CD1c-positive myeloid dendritic cell (primary cell): ENCODE data around the gene KIF20B.
"Not testable (repeated sequence)": the region's sequence is repeated elsewhere in the genome, so short reads cannot be mapped to it uniquely, and the experiment has no call there.

Experiments
- DNase-seq: peaks from one replicate; pipeline ENCODE4 v3.0.0-alpha.2; 2016; ENCODE audit errors: extremely low spot score

KIF20B gene

DNA sequence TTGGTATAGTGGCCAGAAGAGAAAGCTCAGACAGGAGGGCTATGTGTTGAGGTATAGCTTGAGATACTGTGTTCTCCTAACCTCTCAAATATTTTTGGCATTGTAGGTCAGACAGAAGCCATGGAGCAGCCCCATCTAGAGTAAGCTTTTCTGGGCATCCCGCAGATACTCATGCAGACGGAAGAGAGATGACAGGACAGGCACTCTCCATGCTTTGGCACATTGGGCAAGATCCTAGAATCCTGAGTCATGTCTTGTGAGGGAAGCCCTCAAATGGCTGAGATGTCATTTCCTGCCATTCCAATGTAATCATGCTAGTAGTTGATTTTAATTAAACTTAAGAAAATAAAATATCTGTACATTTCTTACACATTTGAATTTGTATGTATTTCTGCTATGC is 16.8 kb upstream of the KIF20B start:
- peak; percentile 41 for DNase-seq

DNA sequence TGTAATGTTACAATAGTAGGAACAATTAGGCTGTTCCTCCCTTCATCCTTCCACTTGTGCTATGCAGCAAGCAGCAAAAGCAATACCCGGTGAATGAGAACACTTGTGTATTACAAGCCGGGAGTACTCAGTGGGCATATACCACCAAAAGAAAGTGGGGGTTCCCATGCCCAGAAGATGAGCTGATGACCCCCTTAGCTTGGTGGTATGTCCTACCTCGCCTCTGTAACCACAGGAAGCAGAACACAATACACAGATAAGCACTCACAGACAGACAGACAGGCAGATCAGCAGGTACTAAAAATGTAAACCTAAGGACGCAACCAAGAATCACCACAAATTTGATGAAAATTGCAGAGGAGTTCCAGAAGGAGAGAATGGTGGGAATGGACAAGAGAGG is 15.5 kb upstream of the KIF20B start:
- DNase-seq = no peak

DNA sequence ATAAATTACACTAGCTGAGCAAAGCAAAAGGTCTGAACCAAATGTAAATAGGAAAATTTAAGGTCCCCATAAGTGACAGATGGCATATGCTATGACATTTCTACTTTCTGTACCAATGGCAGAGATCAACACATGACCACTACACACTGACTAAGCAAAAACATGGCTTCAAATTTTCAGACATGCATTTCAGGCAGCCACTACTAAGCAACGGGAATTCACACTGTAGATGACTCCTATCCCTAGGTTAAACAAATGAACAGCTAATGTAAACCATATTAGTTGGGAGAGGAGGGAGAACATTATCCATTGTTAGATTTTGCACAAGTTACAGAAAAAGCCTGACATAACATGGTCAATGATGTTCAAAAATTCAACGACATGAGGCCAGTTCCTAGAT is 11.4 kb upstream of the KIF20B start:
- DNase-seq = no peak

DNA sequence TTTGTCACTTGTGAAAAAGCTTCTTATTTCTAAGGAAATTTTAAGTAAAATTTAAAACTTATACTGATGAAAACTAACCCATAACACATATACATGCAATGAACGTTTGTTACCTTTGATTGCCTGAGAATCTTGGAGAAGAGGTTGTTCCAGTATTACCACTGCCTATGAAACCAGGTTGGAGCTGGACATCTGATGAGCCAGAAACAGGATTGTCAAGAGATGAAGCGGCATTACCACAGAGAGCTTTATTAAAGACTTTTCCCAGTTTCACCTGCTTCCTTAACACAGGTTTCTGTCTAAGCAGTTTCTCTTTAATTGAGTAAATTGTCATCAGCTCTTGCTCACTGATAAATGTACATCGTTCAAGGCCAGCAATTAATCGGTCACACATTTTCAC is 9.0 kb upstream of the KIF20B start:
- no peak for DNase-seq

DNA sequence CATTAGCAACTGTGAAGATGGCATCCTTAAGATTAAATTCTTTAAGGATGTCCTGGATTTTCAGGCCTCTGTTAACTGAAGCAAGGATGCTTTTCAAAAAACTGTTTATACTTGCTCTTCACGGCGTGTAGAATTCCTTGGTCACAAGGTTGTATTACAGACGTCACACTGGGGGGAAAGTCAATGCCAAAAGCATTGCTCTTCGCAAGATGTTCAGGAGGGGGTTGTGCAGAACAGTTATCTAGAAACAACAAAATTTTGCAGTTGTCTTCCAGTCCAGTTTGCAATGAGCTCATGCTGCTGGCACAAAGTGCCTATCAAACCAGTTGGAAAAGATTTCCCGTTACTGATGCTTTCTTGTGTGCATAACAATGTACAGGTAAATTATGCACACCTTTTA is 8.2 kb upstream of the KIF20B start:
- no peak for DNase-seq

DNA sequence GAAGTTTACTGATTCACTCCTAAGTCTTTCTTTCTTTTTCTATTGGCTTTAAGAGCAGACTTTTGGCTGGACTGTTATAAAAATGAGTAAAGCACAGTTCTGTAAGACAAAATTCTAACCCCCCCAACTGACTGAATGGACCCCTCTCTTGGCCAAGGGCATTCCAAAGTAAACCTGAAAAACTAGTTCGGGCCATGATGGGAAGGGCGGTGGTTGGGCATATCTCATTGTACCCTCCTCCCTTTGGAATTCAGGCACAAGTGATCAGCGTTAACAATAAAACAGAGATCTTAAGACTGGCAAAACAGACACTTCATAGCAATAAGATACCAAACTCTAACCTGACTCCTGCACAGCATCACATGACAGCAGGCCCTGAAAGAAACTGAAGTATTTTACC is 6.1 kb upstream of the KIF20B start:
- no peak for DNase-seq

DNA sequence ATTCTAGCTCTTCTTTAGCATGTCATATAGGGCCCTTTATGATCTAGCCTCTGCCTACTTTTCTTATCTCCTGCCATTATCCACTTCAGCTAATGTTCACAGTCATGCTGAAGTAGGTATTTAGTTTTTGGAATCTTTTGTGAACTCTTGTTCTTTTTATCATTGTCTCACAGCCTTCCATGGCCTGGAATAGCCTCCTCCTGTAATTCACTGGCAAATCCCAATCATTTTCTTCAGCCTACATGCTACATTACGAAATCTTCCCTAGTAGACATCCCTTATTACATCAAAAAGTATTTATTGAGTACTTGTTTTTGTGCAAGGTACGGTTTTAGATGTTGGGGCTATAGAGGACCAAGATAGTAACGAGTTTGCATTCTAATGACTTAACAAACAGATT is 3.4 kb upstream of the KIF20B start:
- DNase-seq = no peak

DNA sequence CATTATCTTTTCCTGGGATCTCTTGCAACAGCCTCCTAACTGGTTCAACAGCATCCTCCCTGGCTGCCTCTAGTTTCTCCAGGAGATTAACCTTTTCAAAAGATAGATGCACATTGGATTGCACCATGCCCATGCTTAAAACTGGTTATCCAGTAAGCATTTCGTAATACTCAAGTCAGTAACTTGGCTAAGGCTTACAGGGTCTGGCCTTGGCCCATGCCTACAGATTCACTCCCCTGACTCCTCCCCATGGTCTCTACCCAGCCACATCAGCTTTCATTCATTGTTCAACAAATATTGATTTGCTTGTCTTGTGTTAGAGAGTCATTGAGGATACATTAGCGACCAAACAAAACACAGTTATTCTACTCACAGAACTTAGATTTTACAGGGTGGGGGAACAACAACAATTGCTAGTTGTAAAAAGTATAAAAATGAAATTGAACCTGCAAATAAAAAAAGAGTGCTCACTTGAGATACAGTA is 1.8 kb upstream of the KIF20B start:
- DNase-seq = no peak

DNA sequence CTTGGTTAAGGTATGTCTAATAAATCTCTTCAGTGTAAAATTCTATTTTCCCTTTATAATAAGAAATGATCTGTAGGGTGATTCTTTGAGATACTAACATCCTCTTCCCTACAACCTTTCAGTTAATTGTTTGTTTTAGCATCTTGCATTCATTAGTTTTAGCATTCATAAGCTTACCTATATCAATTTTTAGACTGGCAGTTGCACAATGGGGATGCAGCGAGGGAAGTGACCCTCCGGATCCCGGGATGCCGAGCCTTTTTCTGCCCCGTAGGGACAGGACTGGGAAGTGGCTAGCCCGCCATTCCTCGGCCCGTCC is 508 bp upstream of the KIF20B start:
- no peak for DNase-seq

DNA sequence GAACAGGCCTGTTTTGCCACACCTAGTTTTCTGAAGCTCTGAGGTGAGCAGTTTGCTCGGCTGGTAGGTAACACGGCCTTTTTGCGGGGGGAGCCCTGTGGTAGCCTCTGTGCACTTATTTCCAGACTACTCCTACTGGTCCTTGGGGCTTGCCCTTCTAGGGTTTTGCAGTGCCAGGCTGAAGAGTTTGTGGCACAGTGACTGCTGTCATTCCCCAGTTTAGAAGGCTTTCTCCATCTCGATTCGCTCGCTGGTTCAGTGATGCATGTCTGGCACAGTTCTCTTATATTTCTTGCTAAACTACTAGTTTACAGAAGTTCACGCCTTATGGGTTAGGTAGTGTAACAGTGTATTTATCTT is 711 bp downstream of the KIF20B start:
- peak; percentile 29 for DNase-seq

DNA sequence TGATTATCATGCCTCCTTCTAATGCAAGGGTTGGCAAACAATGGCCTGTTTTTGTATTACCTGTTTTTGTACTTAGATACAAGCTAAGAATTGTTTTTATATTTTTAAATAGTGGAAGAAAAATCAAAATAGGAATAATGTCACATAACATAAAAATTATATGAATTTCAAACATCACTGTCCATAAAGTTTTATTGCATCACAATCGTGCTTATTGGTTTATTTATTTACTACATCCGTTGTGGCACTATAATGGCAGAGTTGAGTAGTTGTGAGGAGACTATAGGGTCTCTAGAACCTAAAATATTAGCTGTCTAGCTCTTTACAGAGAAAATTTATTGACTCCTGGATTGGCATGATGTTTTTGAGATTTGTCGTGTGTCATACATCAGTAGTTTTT is 4.1 kb downstream of the KIF20B start:
- no peak for DNase-seq

DNA sequence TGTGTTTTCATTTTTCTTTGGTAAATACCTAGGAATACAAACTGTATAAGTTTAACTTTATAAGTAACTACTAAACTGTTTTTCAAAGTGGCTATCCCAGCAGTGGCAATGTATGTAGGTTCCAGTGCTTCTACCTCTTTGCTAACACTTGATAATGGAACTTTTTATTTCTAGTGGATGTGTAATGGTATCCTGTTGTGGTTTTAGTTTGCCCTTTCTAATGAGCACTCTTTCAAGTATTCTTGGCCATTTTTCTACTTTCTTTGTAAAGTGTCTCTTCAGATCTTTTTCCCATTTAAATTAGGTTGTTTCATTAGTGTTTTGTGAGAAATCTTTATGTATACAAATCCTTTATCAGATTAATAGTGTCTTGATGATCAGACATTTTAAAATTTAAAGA is 4.6 kb downstream of the KIF20B start:
- no peak for DNase-seq

DNA sequence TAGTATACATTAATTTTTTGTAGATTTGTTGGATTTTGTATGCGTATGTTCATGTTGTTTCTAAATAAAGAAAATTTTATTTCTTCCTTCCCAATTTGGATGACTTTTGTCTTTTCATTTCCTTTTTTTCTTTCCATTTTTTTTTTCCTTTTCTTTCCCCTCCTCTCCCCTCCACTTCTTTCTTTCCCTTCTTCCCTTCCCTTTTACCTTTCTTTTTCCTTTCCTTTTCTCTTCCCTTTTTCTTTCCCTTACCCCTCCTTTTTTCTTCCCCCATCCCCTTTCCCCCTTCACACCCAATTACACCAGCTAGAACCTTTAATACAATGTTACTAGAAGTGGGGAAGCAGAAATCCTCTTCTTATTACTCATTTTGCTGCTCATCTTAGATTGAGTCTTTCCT is 6.0 kb downstream of the KIF20B start:
- peak; percentile 5 for DNase-seq

DNA sequence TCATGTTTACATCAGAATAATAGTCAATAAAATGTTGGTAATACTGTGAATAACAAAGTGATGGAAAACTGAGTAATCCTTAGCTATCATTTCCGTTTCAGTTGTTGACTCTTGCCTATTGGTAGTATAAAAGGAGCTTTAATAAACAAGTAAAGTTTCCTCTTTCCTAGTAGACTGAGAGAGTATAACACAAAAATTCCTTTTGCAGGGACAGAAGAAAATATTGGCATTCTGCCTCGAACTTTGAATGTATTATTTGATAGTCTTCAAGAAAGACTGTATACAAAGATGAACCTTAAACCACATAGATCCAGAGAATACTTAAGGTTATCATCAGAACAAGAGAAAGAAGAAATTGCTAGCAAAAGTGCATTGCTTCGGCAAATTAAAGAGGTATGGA is 9.4 kb downstream of the KIF20B start:
- DNase-seq = no peak

DNA sequence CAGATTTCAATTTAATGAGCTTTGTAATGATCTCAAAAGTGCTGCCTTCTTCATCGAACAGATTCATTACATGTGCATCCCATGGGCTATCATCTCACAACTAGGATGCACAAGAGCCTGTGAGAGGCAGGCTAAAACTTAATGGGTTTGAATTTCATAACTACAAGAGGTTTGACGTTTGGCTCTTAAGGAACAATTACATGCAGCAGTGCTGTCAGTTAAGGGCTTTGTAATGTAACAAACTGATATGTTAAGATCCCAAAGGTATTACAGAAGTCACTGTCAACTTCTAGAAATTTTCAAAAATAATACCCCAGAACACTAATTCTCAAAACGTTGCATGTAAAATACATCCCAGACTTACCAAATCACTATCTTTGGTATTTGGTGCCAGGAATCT is 33.2 kb downstream of the KIF20B start:
- no peak for DNase-seq

DNA sequence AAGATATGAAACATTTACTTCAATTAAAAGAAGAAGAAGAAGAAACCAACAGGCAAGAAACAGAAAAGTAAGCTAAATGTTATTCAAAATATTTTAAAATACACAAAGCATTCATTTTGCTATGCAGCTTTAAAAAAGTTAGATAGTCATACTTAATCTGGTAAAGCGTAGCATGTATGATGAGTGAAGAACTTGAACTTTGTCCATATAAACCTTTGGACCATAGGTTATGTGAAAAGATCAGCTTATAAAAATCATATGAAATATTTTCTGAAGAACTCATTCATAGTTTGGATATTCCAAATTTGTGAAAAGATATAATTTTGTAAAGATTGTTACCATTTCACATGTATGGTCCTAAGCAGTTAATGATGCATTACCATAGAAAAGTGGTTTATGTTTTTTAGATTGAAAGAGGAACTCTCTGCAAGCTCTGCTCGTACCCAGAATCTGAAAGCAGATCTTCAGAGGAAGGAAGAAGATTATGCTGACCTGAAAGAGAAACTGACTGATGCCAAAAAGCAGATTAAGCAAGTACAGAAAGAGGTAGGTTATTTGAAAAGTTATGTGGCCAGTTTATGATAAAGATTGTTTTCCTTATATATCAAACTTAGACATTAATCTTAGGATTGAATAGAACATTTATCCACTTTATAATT is 37.3 kb downstream of the KIF20B start:
- peak; percentile 35 for DNase-seq

DNA sequence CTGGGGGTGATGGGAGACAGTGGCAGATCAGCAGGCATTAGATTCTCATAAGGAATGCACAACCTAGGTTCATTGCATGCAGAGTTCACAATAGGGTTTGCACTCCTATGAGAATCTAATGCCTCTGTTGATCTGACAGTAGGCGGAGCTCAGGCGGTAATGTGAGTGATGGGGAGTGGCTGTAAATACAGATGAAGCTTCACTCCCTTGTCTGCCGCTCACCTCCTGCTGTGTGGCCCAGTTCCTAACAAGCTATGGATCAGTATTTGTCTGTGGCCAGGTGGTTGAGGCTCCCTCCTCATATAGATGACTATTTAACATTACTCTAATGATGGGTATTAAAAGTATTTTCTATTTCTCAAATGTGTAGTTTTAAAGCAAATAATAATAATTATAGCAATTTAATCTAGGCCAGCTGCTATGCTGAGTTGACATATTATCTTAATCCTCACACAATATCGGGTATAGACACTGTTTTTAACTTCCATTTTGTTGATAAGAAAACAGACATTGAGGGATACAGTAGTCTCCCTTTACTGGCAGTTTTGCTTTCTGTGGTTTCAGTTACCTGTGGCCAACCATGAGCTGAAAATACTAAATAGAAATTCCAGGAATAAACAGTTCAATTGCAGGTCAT is 39.9 kb downstream of the KIF20B start:
- DNase-seq = no peak

DNA sequence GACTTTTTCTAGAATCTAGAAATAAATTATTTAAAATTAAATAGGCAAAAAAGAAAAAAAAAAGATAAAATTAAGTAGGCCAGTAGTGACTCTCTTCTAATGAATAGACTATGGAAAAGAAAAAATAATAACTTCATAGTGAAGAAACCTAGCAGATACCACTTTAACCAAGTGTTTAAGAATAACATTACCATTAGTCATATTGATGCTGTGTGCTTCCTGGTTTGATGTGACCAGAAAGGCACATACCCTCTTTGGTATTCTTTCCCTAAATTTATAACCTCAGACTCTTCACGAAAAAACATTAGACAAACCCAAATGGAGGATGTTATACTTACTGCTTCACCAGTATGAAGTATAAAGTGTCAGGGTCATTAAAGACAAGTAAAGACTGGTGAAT is 42.6 kb downstream of the KIF20B start:
- DNase-seq = no peak

DNA sequence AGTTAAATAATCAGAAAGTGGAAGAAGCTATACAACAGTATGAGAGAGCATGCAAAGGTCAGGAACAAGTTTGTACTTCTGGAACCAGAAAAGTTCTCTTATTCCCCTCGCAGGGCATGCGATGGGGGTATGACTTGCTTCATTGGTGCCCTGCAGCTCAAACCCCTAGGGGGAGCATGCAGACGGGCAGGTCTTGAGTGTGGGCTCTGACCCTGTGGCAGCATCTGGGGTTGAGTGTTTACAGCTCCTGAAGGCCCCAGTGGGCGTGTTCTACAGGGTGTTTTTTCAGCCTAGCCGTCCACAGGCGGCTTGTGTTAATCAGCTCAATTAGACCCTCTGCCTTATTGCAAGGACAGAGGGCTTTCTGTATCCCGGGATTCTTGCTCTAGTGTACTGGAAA is 44.5 kb downstream of the KIF20B start:
- DNase-seq = no peak

DNA sequence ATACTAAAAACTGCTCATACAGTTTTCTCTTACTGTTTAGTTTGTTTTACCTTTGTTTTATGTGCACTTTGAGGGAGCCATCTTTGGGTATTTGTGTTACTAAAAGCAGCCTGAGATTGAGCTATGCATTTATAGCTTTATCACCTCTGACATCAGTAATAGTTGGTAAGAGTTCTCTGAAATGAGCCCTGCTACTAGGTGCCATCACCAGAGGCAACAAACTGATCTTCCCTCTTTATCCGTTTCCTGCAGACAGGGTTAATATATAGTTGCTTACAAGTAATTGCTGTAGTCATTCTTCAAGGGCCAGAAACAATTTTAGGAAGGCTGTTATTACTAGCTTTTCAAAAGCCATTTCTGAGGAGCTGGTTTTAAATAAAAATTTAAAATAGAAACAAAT is 49.1 kb downstream of the KIF20B start:
- no peak for DNase-seq

DNA sequence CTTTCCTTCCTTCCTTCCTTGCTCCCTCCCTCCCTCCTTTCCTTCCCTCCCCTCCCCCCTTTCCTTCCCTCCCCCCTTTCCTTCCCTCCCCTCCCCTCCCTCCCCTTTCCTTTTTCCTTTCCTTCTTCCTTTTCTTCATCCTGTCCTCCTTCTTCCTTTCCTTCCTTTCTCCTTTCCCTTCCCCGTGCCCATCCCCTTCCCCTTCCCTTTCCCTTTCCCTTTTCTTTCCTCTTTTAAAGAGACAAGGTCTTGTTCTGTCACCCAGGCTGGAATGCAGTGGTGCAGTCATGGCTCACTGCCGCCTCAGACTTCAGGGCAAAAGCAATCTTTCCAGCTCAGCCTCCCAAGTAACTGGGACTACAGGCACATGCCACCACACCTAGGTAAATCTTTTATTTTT is 54.0 kb downstream of the KIF20B start:
- DNase-seq = no peak

DNA sequence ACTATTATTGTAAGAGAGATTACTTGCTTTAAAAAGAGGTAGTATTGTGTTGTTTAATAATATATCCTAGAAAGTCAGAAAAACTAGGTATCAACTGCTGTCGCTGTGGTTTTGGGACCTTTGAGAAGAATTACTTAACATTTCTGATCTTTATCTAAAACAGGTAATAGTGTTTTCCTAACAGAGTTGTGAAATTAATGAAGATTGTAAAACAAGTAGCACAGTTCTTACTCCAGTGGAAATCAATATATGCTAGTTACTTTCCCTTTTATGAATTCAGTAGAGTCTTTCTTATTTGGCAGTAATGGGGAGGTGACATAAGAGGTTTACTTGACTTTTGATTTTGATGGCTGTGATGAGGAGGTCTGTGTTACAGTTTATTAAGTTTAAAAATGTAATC is 58.1 kb downstream of the KIF20B start:
- DNase-seq = no peak

DNA sequence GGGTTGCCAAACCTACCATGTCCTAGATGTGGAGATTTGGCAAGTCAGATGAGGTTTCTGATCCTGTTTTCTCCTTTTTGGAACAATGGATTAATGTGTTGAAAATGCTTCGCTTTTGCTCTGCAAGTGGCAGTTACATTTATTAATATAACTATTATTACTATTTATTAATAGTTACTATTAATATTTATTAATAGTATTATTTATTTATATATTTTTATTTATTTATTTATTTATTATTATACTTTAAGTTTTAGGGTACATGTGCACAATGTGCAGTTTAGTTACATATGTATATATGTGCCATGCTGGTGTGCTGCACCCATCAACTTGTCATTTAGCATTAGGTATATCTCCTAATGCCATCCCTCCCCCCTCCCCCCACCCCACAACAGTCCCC is 62.3 kb downstream of the KIF20B start:
- not testable (repeated sequence) for DNase-seq

DNA sequence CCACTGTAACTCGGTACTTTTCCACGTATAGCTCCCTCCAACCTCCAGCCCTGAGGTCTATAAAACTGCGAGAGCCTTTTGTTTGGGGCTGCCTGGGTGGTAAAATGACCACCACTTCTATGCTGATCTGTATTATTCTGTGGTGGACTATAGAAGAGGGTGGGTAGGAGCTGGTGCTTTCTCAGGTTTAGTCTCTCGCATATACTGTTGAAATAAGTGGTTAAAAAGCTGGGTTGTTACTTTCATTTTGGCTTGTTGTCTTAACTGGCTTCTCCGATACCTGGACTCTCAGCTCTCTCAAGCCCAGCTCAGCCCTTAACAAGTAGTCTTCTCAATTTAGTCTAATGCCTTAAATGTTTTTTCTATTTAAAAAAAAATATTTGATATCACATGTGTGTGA is 70.3 kb downstream of the KIF20B start:
- DNase-seq = no peak
